NCI-H82 treated with DMSO at 0.1 percent for 48 hours (cell line): Measurements from ENCODE around the gene PAH.

ENCODE experiments used
- DNase-seq: peaks from one replicate; lab custom pipeline; 2025; ENCODE audit not compliant: unreplicated experiment; lab: John Stamatoyannopoulos, UW

PAH gene

DNA sequence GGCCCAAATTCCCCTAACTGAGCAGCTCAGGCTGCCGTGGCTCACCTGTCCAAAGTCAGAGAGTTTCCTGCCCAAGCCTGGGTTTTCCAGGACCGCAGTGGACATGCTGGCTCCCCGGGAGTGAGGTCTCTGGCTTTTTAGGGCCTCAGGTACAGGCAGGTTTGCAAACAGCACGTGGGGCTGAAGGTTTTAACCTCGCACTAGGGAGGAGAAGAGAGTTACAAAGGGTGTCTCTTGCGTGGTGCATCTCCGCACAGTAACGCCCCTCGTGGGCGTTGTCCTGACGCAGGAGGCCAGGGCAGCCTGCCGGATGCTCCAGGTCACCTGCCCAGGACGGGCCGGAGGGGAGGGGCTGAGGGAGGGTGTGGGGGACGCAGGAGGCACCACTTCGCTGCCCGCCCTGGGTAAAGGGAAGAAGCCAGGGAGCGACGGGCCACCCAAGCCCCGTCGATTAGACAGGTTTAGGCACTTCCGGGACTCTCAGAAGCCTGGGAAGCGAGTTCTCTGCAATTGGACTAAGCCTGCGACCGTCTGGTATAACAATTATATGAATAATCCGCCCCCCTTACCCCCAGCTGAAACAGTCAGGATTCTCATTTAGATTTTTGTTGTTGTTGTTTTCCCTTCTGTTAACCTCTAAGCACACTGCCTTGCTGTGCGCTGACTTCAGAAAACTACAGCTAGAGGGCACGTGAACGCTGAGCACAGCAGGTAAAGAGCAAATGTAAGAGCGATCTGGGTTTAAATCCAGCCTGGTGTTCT is at the start of gene PAH:
TSS of gene PAH (minus strand) at position 219 of the 762 bp plus-strand sequence. CDS start at position 105, 114 bp downstream.
- DNase-seq, result no peak

DNA sequence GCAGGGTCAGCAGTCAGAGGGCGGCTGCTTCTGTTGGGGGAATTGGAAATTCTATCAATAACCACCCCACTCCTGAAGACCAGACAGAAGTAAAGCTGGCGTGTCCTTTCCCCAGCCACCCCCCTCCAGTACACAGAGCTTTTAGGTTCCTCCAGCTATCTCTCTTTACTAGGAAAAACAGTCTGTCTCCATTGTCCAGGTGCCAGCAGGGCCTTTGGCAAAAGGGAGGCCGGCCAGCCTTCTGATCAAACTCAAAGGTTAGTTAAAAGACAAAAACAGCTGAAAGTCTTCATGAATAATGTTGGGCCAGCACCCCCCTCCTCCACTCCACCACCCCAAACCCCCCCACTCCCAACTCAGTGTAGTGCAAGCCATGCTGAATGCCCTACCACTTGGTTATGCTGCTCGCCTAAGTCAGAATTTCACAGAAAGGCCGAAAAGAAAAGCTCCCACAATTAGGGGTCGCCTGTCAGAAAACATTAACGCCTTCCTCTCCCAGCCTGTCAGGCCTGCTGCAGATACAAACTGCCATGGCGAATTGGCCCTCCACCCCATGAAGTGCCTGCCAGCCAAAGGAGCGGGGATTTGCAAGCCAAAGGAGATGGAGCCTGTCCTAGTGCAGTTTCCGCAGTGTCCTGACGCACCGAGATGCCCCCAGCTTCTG is 49.3 kb upstream of the PAH start:
- DNase-seq, result no peak

GRCh38 chr12:102965281-102966155 is 48.5 kb upstream of the PAH start:
- DNase-seq, result no peak

DNA sequence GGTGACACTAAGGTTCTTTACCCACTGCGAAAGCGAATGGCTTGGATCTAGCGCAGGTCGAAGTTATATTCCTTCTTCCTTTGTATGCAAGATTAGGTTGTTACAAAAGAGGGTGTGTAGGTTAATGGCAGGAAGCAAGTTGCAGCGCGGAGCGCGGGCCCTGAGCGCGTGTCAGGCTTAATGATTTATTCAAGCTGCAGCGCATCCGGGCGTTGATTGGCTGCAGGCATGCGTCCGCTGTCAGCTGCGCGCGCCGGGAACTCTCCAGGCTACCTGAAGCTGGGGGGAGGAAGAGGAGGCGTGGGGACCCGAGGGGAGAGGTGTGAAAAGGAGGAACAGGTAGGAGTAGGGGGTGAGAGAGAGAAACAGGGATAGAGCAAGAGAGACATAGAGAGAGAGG is 47.8 kb upstream of the PAH start:
- DNase-seq, result no peak

GRCh38 chr12:102963796-102964195 is 46.8 kb upstream of the PAH start:
- DNase-seq, result no peak

DNA sequence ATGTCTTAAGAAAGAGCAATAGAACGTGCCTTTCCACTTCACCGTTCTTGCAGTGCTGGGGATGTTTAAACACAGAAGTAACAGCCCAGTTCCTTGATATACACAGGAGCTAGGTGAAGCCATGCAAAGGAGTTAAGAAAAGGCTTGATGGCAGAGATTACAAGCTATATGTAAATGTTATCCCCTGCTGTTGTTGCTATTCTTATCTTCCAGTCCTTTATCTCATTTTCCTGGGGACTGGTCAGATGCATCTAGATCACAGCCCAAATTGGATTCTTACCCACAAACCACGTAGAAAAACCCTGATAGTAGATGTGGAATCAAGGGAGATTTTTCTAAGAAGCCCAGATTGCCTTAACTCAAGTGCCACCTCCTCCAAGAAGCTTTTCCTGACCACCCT is 45.9 kb upstream of the PAH start:
- peak; percentile 88 for DNase-seq

- no peak for DNase-seq
These were observed 45.5 kb upstream of the PAH start for GRCh38 chr12:102962532-102962931.

DNA sequence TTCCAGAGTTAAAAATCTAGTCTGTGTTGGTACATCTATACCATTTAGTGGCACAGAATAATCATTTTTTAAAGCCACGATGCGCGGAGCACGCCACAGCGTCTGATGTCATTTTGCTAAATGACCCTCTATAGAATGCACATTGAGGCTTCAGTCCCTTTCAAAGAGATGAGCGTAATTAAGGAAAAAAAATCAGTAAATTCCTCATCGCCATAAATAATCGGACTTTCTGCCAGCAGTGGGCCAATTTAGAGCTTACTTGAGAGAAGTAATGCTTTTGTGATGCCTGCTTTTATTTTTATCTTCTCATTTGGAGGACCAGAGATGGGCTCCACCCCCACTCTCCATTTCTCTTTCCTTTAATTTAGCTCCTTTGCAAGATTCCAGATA is 44.4 kb upstream of the PAH start:
- no peak for DNase-seq

DNA sequence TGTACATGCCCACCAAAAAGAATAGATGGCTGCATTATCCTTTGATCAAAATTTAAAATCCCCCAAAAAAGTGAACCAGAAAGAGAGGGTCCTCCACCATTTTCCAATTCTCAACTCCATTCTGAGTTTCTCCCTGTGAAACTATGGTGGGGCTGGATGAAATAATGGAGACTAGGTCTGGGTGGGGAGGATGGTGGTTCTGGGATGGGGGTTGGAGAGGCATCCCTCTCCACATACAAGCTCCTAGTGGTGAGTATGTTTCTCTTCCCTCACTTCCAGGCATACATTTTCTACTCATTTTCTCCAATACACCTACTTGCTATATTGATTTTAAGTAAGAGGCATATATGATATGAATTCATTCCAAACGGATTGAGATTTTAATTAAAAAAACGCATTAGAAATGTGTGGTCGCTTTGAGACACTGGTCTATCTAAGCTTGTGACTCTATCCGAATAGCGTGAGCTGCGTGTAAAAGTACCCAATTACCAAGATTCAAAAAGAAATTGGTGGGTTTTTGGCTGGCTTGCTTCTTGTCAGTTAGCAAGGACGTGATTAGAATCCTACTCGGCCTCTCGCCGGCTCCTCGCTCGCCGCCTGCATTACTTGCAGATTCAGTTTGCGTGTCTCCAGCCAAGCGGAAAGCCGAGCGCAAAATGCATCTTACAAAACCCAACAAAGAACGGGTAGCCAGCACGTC is 43.9 kb upstream of the PAH start:
- no peak for DNase-seq

GRCh38 chr12:102959391-102959790 is 42.3 kb upstream of the PAH start:
- DNase-seq, result no peak

- DNase-seq, result no peak
These were observed 41.8 kb upstream of the PAH start for GRCh38 chr12:102958830-102959176.

DNA sequence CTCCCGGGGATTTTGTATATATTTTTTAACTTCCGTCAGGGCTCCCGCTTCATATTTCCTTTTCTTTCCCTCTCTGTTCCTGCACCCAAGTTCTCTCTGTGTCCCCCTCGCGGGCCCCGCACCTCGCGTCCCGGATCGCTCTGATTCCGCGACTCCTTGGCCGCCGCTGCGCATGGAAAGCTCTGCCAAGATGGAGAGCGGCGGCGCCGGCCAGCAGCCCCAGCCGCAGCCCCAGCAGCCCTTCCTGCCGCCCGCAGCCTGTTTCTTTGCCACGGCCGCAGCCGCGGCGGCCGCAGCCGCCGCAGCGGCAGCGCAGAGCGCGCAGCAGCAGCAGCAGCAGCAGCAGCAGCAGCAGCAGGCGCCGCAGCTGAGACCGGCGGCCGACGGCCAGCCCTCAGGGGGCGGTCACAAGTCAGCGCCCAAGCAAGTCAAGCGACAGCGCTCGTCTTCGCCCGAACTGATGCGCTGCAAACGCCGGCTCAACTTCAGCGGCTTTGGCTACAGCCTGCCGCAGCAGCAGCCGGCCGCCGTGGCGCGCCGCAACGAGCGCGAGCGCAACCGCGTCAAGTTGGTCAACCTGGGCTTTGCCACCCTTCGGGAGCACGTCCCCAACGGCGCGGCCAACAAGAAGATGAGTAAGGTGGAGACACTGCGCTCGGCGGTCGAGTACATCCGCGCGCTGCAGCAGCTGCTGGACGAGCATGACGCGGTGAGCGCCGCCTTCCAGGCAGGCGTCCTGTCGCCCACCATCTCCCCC is 41.2 kb upstream of the PAH start:
- DNase-seq, result no peak

GRCh38 chr12:102957339-102958050 is 40.5 kb upstream of the PAH start, which contains the start of gene ASCL1:
Gene ASCL1 (plus strand): TSS chr12:102957674. CDS start chr12:102958245, 571 bp downstream.
- no peak for DNase-seq

DNA sequence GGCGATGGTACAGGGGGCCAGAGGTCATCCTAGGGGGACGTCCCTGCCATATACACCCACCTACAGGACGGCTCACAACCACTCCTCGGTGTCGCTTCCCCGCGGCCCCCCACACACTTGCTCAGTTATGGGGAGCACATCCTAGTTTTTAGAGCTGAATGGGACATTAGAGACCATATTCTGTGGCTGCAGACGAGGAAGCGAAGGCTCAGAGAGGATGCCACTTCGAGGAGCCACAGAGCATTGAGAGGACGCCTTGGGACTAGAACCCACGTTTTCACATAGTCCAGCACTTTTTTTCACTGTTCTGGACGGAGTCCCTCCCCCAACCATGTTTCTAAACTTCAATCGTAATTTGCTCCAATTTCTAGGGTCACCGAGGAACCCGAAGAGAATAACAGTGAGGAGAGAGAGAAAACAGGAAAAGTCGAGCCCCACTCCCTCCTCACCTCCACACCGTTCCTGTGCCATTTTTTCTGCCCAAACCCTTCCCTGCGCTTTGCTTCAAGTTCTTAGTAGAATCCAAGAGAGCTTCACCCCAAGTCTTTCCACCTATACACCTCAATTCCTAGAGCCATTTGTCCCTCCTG is 39.8 kb upstream of the PAH start:
- DNase-seq, result no peak

DNA sequence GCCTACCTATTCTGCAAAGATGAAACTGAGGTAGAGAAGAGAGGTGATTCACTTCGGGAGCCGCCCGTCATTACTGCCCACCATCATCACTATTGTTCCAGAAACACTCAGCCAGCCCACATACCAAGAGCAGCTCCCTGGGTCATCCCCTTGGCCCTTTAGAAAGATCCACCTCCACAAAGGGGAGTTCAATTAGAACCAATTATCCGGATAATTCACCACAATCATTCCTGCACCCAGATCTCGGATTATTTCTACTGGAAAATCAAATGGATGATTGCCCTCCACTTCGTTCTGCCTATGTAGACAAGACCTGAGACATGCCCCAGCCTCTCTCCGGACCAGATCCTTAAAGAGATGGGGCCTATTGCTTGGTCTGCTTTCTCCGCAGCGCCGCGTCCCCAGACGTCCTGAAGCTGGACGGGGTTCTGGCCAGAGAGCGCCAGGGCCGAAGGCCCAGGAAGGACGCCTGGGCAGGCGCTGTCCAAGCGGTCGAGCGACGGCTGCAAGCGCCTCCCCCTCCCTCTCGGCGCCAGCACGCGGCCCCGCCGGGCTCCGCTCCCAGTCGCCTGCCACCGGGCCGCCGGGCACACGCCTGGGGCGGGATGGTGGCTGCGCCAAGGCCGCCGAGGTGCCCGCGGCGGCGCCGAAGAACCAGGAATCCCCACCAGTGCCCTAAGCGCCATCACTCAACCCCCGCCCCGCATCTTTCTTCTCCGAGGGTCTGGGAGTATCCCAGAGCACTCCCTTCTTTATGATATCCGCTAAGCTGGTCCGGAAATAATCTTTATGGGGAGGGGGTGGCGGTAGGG is 39.1 kb upstream of the PAH start:
- DNase-seq, result no peak

GRCh38 chr12:102954134-102954533 is 37.1 kb upstream of the PAH start:
- DNase-seq, result no peak

GRCh38 chr12:102953221-102953620 is 36.2 kb upstream of the PAH start:
- DNase-seq, result no peak

- no peak for DNase-seq
These were observed 34.8 kb upstream of the PAH start for GRCh38 chr12:102951841-102952240.
